Measurements from ENCODE around the gene GDF15.

The GDF15 gene

DNA sequence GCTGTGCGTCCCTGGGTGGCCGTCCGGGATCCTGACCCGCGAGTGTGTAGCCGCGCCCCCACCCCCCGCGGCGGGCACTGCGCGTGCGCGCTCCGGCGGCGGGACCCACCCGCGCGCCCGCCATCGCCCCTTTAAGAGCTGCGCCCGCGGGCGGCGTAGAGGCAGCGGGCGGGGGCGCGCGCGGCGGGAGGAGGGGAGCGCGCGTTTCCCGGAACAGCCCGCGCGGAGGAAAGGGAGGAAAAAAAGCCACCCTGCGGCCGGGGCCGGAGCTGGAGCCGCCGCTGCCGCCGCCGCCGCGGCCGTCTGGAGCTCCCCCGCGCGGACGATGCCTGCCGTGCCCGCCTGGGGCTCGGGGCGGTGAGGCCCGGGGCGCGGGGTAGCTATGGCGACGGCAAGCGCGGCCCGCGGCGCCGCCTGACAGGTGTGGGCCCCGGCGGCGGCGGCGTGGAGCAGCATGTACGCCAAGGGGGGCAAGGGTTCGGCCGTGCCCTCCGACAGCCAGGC is 33.3 kb downstream of the GDF15 start, which contains the start of gene SSBP4:
TSS of gene SSBP4 (plus strand) at position 204 of the 504 bp plus-strand sequence. CDS start at position 455, 251 bp downstream.
- peak; percentile 53 for DNase-seq (ENCODE audit: low read depth)

DNA sequence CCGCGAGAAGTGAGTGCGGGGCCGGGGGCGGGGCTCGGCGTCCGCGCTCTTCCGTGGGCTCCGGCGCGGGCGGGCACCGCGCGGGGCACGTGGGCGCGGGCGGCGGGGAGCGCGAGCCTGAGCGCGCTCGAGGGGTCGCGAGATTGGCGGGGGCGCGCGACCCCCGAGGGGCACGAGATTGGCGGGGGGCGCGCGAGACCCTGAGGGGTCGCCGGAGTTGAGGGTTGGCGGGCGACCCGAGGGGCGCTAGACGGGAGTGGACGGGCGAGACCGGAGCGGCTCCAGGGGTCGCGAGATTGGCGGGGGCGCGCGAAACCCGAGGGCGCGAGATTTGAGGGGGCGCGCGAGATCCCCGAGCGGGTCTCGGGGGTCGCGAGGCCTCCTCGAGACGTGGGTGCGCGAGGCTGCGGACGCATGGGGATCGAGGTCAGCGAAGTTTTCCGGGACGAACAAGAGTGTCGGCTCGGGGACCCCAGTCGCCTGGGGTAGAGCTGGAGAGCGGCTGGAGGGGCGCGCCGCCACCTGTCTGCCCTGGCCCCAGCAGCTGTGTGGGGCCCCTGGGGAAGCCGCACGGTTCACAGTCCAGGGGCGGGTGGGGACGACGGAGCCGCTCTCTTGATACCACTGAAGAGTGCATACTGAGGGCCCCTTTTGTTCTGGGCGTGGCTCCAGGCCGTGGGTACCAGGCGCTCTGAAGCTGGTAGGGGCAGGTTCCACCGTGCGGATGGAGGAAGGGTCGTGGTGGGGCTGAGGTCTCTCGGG is 33.9 kb downstream of the GDF15 start:
- no peak for DNase-seq (ENCODE audit: low read depth)

DNA sequence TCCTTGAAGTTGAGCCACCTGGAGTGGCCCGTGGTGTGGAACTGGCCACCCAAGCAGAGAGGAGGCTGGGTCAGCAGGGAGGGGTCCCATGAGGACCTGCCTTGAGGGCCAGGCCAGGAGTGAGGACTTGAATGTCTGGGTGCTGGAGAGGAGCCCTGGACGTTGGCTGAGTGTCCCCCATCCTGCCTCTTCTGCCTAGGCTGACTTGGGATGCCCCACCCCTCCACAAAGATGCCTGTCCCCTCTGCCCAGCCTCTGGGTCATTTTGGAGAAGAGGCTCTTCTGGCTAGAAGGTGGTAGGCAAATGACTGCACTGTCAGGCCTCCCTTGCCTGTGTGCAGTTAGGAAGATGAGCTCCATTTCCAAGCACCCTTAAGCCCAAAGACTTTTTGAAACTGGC is 35.0 kb downstream of the GDF15 start:
- DNase-seq (ENCODE audit: low read depth), result no peak

DNA sequence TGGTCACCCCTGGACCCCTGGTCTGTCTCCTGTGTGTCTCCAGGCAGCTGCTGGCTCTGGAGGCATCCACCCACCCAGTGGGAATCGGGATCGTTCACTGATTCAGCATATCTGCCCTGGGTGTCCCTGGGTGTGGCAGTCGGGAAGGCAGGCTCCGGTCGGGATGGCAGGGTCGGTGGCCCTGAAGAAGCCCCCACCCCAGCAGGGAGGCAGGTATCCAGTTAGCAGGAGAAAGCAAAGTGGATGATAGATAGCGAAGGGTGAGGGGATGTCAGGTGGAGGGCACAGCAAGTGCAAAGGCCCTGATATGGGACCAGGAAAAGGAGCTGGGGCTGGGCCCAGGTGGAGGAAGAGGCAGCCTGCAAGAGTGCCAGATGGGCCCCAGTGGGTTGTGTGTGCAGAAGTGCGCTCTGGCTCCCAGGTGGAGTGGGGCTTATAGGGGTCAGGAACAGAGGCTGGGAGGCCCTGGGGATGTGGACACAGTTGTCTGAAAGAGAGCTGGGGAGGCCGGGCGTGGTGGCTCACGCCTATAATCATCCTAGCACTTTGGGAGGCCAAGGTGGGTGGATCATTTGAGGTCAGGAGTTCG is 35.5 kb downstream of the GDF15 start:
- no peak for DNase-seq (ENCODE audit: low read depth)

DNA sequence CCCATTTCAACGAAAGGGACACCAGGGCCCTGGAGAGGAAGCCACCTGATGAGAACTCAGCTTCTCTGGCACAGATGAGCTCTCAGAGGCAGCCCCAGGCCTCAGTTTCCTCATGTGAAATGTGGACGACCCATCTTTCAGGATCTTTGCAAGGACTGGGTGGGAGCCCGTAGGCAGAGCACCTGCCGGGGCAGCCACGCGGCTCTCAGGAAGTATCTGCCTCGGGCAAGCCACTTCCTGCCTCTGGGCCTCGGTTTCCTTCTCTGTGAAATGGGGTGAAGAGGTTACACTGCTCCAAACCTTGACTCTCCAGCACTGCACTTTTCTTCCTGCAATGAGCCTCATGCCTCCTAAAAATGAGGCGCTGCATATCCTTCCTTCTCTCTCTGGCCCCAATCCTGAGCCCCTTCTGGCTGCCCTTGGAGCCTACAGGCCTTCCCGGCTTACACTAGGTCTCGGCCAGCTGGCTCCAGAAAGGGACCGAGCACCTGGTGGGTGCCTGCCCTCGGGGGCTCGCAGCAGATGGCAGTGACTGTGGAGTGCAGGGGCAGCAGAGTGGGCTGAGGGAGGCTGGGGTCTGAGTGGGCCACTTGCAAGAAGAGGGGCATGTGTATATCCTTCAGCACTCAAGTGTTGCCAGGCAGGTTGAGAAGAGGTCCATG is 36.7 kb downstream of the GDF15 start:
- DNase-seq (ENCODE audit: low read depth), result no peak

DNA sequence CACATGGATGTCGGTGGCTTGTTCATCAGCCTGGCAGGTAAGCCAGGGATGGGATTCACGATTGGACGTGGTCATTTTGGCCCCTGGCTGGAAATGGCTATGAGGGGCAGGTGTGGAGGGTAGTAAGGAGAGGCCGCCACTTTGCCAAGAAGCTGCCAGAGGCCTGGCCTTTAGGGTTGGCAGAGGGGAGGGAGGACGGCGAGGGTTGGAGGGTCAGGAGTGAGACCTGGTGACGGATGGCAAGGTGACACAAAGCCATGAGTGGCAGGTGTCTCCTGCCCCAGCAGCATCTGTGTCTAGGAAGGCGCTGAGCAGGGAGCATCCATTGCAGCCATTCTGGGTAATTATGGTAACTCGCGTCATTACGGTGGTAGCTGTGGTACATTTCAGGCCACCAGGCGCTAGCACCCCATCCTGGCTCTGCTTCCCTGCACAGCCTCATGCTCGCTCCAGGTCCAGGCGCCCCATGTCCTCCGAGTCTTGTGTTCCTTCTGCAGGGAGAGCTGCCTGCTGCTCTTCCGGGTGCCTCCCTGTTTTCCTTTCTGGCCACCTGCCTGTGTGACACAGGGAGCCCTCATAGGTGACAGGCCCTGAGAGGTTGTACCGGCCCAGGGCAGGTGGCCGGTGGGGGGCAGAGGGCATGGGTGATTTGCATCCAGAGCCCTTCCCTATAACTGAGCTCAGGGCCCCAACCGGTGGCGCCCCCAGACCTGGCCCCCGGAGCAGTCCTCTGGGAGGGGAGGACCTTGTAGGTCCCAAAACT is 37.5 kb downstream of the GDF15 start:
- DNase-seq (ENCODE audit: low read depth), result no peak

DNA sequence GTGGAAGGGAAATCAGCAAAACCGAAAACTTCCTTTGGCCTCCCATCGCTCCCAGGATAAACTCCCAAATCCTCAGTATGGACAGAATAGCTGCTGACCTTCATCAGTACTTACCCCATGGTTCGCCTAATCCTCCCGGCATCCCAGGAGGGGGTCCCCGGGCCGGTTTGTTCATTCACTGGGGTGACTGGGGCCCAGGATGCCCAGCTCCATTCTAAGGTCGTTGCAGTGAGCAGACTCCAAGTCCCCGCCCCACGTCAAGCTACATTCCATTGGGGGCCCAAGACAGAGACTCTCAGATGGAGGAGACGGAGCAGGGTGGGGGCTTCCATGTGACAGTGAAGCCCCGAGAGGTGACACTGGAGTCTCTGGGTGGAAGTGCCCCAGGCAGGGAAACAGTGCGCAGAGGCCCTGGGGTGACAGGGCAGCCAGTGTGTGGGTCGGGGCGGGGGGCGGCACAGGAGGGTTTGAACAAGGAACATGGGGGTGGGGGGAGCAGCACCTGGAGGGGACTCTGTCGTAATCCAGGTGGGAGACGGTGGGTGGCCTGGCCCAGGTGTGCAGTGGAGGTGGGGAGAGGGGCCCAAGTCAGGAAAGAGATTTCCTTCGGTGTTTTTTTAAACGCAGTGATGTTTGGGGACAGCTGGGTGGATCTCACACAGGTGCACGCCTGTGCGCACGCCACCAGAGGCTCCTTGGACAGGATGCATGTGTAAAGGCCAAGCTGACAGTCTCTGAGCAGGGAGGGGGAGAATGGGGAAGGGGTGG is 38.3 kb downstream of the GDF15 start:
- no peak for DNase-seq (ENCODE audit: low read depth)

DNA sequence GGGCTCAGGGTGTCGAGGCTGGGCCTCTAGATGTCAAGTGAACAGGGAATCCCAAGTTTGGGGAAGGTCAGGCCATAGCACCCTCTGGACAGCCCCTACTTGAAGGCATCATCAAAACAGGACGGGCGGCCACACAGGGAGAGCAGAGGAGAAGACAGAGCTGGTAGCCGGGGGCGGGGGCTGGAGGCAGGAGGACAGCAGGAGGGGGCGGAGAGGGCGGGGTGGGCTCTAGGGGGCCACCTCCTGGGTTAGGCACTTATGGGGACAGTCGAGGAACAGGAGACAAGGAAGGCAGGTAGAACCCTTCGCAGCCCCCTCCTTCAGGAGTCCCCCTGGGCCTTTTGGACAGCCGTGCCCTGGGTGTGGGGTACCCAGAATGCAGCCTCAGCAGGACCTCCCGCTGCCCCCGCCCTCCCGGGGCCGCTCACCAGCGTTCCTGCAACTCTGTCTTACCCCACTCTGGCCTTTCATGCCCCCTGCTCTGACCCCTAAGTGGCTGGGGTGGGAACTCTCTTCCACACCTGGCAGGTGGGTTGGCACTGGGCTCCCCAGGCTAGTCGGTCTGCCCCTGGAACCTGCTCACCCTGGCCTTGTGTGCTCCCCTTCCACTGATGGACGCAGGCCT is 39.0 kb downstream of the GDF15 start:
- no peak for DNase-seq (ENCODE audit: low read depth)

DNA sequence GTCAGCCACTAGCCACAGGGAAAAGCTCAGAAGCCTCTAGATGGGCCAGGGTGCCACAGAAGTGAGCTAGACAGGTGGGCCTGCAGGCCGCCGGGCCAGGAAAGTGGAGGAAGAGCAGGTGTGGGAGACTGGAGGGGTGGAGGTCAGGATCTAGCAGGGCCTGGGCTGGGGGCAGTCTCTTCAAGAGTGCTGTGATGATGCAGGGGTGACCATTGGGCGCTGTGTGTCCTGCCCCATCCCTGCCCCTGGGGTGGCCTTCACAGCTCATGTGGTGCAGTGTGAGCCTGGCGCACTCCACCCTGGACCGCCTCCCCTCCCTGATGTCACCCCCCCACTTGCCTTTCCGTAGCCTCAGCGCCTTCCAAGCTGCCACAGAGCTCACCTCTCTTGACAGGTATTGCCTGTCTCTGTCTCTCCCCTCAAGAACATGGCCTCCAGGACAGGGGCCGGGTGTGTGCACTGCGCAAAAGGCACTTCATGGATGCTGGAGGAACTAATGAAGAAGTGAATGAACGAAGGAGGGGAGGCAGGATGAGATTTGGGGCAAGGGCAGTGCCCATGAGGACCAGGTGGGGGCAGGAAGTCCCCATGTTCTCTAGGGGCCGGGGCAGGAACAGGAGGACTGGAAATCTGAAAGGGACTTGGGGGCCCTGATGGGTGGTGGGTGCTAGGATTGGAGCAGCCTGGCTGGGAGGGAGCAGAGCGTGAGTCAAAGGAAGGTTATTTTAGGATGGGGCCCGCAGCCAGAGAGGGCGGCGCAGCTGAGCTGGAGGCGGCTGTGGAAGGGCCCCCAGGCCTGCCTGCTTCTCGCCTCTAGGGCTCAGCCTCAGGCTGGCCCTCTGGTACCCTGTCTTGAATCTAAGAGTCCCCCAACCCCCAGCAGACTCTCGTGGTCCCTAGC is 39.8 kb downstream of the GDF15 start:
- DNase-seq (ENCODE audit: low read depth), result no peak

DNA sequence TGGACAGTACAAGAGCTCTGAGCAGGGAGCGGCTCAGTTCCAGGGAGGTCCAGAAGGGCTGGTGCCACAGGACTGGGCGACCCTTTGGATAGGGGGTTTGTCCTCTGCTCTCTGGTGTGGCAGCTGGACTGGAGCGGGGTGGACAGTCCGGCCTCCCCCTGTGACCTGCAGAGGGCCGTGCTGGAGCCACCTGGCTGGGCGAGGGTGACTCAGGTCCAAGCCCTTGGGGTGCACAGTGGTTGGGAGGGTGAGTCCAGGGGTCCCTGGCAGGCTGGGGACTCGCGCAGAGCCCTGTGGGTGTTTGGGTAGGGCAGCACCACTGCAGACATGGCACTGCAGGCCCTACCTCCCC is 40.4 kb downstream of the GDF15 start:
- DNase-seq (ENCODE audit: low read depth), result no peak

DNA sequence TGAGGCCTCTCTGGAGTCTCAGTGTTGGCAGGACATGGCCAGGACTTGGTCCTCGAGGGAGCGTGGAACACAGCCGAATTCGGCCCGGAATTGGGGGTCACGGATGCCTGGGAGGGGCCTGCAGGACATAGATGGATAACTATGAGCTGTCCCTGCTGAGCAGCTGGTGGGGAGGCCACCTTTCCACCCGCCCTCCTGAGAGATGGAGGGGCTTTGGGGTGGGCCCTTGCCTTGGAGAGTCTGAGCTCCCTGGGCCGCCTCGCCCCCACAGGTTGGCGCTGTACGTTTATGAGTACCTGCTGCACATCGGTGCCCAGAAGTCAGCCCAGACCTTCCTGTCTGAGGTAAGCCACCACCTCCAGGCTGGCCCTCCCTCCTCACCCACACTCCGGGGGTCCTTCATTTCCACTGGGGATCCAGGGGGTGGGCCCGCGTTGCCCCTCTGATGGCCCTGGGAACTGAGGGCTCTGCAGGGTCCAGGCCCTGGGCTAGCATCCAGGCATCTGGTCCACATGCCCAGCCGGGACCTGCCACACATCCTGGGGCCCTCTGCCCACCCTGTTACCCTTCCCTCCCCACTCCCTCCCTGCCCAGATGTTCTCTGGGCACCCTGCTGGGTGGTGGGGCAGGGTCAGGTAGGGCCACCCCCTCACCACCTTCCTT is 41.3 kb downstream of the GDF15 start:
- DNase-seq (ENCODE audit: low read depth), result no peak

DNA sequence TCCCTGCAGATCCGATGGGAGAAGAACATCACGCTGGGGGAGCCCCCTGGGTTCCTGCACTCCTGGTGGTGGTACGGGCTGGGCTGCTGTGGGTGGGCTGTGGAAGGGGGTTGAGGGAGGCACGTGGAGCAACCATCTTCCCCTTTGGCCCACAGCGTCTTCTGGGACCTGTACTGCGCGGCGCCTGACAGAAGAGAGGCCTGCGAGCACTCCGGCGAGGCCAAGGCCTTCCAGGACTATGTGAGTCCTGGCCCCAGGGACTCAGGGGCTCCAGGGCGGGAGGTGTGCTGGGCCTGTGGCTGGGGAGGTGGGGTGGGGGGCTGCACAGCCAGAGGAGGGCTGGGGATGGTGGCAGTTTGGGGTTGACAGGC is 41.8 kb downstream of the GDF15 start:
- DNase-seq (ENCODE audit: low read depth), result no peak

DNA sequence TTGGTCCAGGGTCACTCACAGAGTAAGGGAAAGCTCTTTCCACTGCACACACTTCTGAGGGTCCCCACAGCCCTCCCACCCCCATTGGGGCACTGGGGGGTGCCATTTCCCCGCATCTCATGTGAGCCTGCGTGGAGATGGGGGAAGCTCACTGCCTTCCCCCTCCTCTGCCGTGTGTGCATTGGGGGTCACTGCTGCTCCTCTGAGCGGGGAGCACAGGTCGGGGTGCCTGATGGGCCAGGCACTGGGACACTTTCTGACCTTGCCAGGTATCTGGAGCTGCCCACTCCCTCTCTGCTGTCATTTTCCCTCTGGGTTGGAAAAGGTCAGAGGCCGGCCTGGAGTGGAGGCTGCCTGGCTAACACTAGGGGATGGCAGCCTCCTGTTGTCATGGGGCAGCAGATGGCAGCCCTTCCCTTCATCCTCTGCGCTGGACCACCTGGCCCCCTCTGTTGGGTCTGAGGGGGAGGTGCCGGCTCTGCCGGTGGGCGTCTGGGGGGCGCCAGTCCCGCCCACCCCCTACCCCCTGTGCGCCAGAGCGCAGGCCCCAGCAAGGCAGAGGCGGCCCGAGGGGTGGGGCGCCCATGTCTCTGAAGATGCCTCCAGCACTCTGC is 42.3 kb downstream of the GDF15 start:
- DNase-seq (ENCODE audit: low read depth), result no peak

DNA sequence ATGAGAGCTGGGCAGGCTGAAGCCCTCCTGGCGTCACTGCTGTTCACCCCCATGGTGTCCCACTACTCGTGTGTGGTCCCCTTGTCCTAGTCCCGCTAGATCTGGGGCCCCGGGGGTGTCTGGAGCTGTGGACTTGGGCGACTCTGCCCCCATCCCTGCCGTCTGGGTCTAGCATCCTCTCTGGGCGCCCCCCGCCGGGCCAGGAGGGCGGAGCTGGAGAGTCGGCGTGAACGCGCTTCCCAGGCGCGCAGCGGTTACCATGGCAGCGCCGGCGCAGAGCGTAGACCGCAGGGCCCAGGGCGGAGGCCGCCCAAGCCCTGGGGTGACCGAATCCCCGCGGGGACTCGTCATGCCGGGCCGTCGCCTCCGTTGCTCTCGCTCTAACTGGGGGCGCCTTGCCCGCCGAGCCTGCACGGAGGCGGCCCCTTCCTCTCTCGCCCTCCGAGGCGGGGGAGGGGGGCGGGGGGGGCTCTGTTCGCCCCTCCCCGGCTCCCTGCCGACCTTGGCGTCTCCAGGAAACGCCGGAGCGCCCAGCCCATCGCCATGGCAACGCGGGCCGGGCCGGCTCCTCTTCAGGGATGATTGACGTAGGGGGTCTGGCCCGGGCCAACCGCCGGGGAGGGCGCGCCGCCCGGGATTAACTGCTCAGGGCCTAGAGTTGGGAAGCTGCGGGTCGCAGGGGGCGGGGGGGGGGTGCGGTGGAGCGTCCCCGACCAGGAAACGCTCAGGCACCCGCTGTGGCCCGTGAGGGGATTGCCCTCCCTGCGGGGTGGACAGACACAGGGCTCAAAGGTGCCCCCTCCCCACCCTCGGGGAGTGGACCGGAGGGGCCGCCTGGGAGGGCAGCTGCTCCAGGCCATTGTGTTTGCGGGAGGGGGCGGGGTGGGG is 43.1 kb downstream of the GDF15 start:
- DNase-seq (ENCODE audit: low read depth), result peak; percentile 55

DNA sequence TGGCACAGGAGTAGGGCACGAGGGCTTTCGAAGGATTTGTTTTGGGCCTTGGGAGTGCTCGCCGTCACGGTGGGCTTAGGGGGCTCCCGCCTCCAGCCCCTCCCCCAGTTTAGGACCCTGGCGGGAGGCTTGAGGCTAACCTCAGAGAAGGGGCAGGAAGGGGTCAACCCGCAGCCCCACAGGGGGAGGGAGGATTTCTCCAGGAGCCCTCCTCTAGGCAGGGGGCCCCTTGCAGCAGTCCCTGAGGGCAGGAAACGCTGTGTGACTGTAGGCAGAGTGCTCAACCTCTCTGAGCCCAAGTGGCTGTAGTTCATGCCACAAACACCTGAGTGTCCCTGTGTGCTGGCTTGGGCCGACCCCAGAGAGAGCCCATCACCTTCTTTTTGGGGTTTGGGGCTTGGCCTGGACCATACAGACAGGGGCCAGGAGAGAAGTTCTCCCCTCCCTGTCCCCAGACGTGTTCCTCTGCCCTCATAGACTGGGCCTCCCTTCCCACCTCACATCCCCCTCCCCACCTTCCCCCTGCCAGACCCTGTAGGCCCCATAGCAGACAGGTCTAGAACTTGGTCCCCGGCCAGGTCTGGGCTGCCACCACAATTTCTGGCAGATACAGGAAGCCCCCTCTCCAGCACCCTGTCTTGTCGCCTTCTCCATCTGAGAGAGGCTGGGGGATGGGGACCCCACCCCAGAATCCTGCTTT is 43.9 kb downstream of the GDF15 start:
- DNase-seq (ENCODE audit: low read depth), result no peak

DNA sequence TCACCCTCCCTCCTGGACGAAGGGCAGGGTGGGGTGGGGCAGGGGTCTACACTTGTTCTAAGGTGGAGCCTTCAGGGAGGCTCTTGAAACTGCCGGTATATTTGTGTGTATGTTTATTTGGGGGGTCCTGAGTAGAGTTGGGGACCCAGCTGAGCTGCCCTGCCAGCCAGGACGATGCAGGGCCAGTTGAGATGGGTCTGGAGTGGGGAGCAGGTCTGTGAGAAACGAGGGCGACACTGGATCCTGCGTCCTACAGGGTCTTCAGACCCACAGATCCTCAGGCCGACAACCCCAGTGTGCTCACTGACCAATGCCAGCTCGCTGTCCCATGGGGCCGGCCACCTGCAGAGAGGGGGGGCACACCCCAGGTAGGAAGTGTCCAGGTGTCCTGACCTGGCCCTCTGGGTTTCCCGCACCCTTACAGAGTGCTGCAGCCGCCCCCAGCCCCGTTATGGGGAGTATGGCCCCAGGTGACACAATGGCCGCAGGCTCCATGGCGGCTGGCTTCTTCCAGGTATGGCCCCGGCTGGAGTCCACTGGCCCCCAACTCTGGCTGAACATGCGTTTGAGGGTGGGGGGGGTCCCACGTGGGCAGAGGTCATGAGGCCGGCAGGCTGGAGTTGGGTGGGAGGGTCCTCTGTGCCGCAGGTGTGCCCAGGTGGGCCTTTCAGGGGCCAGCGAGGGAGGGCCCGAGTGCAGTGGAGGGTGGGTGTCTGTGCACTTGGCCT is 44.6 kb downstream of the GDF15 start:
- DNase-seq (ENCODE audit: low read depth), result no peak

All from stimulated activated CD8-positive, alpha-beta memory T cell treated with anti-CD3 and anti-CD28 coated beads, Interleukin-15, amount 100 ng/mL, for 24 hours (primary cell).